Natural killer cell (primary cell): ENCODE results near the gene SRGAP3. TPM values are rescaled to one million over a fixed set of nuclear protein-coding genes. Genes with fewer than 3 reads are reported as not detected.

Experiments used
- ATAC-seq, 3 donors: fragments of 150-1000 bp in 2 of 3; fragments of 200-7000 bp in 1 of 3; cut with Tn5 transposase; 1 replicate in 1 of 3; 2 replicates in 2 of 3; pipeline ENCODE4 v1.10.0; 2021; ENCODE audit warnings: mild to moderate bottlenecking in 2 of 3, moderate library complexity in 2 of 3
- DNase-seq, 2 donors: peaks; one replicate each; pipeline versions ENCODE4 v3.0.0 to v3.0.0-alpha.2; 2013 to 2021; ENCODE audit warnings: mixed read lengths in 1 of 2
- H3K27ac ChIP-seq: one replicate; pipeline ENCODE4 v1.5.1; 2013; ENCODE audit warnings: mild to moderate bottlenecking, low read length
- H3K27me3 ChIP-seq: one replicate; pipeline ENCODE4 v1.6.1; 2013; ENCODE audit warnings: low read length; ENCODE audit not compliant: control insufficient read depth, insufficient read depth
- H3K36me3 ChIP-seq: one replicate; pipeline ENCODE4 v1.6.1; 2013; ENCODE audit warnings: low read length; ENCODE audit not compliant: control insufficient read depth, insufficient read depth
- H3K4me1 ChIP-seq: one replicate; pipeline ENCODE4 v1.6.1; 2013; ENCODE audit warnings: low read length; ENCODE audit not compliant: control insufficient read depth, insufficient read depth
- H3K4me3 ChIP-seq: one replicate; pipeline ENCODE4 v1.5.1; 2013; ENCODE audit warnings: low read length
- H3K9me3 ChIP-seq: one replicate; pipeline ENCODE4 v1.6.1; 2013; ENCODE audit warnings: low read length; ENCODE audit not compliant: control insufficient read depth, insufficient read depth
- H3K27ac Mint-ChIP-seq, 2 donors: one replicate each; pipeline ENCODE4 v1.8.0; 2022; ENCODE audit warnings: mild to moderate bottlenecking in 2 of 2, mixed read lengths in 2 of 2, moderate library complexity in 1 of 2
- H3K27me3 Mint-ChIP-seq, 2 donors: one replicate each; pipeline ENCODE4 v1.8.0; 2022; ENCODE audit warnings: low read depth in 2 of 2, mixed read lengths in 2 of 2
- H3K36me3 Mint-ChIP-seq: one replicate; pipeline ENCODE4 v1.8.0; 2022; ENCODE audit warnings: mixed read lengths
- H3K4me1 Mint-ChIP-seq, 2 donors: one replicate each; pipeline ENCODE4 v1.8.0; 2022; ENCODE audit warnings: mixed read lengths in 2 of 2
- H3K4me3 Mint-ChIP-seq: one replicate; pipeline ENCODE4 v1.8.0; 2022; ENCODE audit warnings: mild to moderate bottlenecking, moderate library complexity, mixed read lengths
- H3K9me3 Mint-ChIP-seq, 2 donors: one replicate each; pipeline ENCODE4 v1.8.0; 2022; ENCODE audit warnings: mixed read lengths in 2 of 2
- WGBS: methylation state at CpG from one replicate; pipeline ENCODE4 v1.1.7; 2013; ENCODE audit warnings: missing lambda C conversion rate; ENCODE audit not compliant: insufficient coverage; 5-methylcytosine and 5-hydroxymethylcytosine counted together
- intact Hi-C: fragments of 100-400 bp; cut with micrococcal nuclease; formaldehyde crosslinking; loops from one replicate; pipeline ENCODE4 v1.14.2; 2022
- total RNA-seq, 4 donors: library from RNA; stranded (reverse); fragments of 120-200 nt in 1 of 4; gene quantifications; one replicate each; pipeline versions ENCODE4 v1.2.3 to v1.2.4, GENCODE V29; 2013 to 2022
- TF ChIP-seq, protein P1 (sequence below): fragments of 200-600 bp; IDR thresholded peaks from one replicate; pipeline ENCODE4 v1.8.0; 2022; ENCODE audit warnings: antibody characterized with exemption

SRGAP3 gene
- total RNA-seq, 3 donors from 2014 or later (not counting 1 experiment from before 2014, with no cell fraction given) = 2.5 to 14.9 (median 3.0) TPM

DNA sequence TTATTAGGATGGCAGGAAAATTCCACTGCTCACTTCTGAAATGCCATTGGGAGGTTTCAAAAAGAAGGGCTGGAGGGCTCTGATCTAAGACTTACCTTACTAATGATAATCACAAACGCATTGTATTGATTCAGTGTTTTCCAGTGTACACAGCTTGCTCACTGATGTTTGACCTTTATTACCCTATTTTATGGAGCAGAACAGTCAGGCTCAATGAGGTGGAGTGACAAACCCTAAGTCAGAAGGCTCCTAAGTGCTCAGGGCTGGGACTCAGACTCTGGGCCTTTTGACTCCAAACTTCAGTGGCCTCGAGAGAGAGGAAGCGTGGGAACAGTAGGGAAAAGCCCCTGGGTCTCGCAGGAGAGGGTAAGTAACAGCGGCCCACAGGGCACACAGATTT lies 265.9 kb downstream of the SRGAP3 start:
- H3K9me3 Mint-ChIP-seq = peaks cover 2% of the 10 kb centered on the region in 2 donors
- H3K27ac Mint-ChIP-seq = no peak overlapping the region
- TF ChIP-seq, protein P1, sequence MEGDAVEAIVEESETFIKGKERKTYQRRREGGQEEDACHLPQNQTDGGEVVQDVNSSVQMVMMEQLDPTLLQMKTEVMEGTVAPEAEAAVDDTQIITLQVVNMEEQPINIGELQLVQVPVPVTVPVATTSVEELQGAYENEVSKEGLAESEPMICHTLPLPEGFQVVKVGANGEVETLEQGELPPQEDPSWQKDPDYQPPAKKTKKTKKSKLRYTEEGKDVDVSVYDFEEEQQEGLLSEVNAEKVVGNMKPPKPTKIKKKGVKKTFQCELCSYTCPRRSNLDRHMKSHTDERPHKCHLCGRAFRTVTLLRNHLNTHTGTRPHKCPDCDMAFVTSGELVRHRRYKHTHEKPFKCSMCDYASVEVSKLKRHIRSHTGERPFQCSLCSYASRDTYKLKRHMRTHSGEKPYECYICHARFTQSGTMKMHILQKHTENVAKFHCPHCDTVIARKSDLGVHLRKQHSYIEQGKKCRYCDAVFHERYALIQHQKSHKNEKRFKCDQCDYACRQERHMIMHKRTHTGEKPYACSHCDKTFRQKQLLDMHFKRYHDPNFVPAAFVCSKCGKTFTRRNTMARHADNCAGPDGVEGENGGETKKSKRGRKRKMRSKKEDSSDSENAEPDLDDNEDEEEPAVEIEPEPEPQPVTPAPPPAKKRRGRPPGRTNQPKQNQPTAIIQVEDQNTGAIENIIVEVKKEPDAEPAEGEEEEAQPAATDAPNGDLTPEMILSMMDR = no peak
- DNase-seq (no peak), ATAC-seq (no peak)
- H3K36me3 Mint-ChIP-seq = no peaks in the 10 kb centered on the region
- Histone ChIP-seq H3K27me3 (no peaks in the 10 kb centered on the region), H3K36me3 (no peaks in the 10 kb centered on the region), H3K4me1 (peaks cover 5% of the 10 kb centered on the region), H3K9me3 (no peaks in the 10 kb centered on the region), H3K4me3 (no peak overlapping the region), H3K27ac (no peak overlapping the region)
- peaks cover 14 to 19% of the 10 kb centered on the region in 2 donors for H3K27me3 Mint-ChIP-seq
- H3K4me1 Mint-ChIP-seq = no peaks in the 10 kb centered on the region
- WGBS = 91% methylated on average over 5 of the region's 5 CpGs
- intact Hi-C loops = no loop called here
- no peak overlapping the region for H3K4me3 Mint-ChIP-seq

DNA sequence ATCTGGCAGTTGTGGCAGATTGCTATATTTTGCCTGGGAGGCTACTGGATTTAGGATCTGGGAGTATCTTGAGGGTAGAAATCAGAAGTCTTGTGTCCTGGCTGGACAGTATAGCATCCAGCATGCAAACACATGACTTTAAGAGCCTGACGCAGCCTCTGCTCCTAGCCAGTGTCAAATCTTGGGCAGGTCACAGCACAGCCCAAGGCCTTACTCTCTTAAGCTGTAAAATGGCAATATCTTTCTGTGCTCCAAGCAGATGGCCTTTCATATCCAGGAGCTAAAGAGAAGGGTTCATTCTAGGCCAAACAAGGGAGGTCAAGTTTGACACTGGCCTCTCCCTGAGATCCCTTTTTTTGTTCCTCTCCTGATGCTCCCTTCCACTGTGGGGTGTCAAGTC lies 266.4 kb downstream of the SRGAP3 start:
- 90% methylated on average over 1 of the region's 1 CpG for WGBS
- H3K27me3 Mint-ChIP-seq = peaks cover 14 to 19% of the 10 kb centered on the region in 2 donors
- no peaks in the 10 kb centered on the region for H3K9me3 ChIP-seq
- no peaks in the 10 kb centered on the region for H3K36me3 ChIP-seq
- TF ChIP-seq, protein P1 = no peak
- H3K4me3 ChIP-seq = no peak overlapping the region
- peaks cover 5% of the 10 kb centered on the region for H3K4me1 ChIP-seq
- no peak for ATAC-seq
- H3K9me3 Mint-ChIP-seq = peaks cover 2% of the 10 kb centered on the region in 2 donors
- DNase-seq = no peak
- H3K27ac Mint-ChIP-seq = no peak overlapping the region
- no peaks in the 10 kb centered on the region for H3K27me3 ChIP-seq
- H3K36me3 Mint-ChIP-seq = no peaks in the 10 kb centered on the region
- no peak overlapping the region for H3K4me3 Mint-ChIP-seq
- H3K4me1 Mint-ChIP-seq = no peaks in the 10 kb centered on the region
- intact Hi-C loops = no loop called here
- no peak overlapping the region for H3K27ac ChIP-seq

GRCh38 chr3:8982509-8982908 lies 266.9 kb downstream of the SRGAP3 start:
- Histone ChIP-seq H3K4me3 (no peak overlapping the region), H3K4me1 (peaks cover under 1% of the 10 kb centered on the region), H3K9me3 (no peaks in the 10 kb centered on the region), H3K27ac (no peak overlapping the region), H3K36me3 (no peaks in the 10 kb centered on the region), H3K27me3 (no peaks in the 10 kb centered on the region)
- Mint-ChIP-seq H3K9me3 (peaks cover 2% of the 10 kb centered on the region in 2 donors), H3K36me3 (no peaks in the 10 kb centered on the region), H3K4me1 (no peaks in the 10 kb centered on the region), H3K27ac (no peak overlapping the region), H3K4me3 (no peak overlapping the region), H3K27me3 (peaks cover 14 to 19% of the 10 kb centered on the region in 2 donors)
- 25% methylated on average over 5 of the region's 5 CpGs for WGBS
- no peak for DNase-seq
- no peak for ATAC-seq
- TF ChIP-seq, protein P1 = no peak
- intact Hi-C loops = no loop called here

- intact Hi-C loops = no loop called here
- Histone ChIP-seq H3K9me3 (no peaks in the 10 kb centered on the region), H3K4me3 (no peak overlapping the region), H3K27me3 (no peaks in the 10 kb centered on the region), H3K4me1 (no peaks in the 10 kb centered on the region), H3K36me3 (no peaks in the 10 kb centered on the region), H3K27ac (no peak overlapping the region)
- Mint-ChIP-seq H3K4me1 (no peaks in the 10 kb centered on the region), H3K27me3 (peaks cover 14 to 19% of the 10 kb centered on the region in 2 donors), H3K36me3 (no peaks in the 10 kb centered on the region), H3K9me3 (peaks cover 2% of the 10 kb centered on the region in 2 donors), H3K27ac (no peak overlapping the region), H3K4me3 (no peak overlapping the region)
- DNase-seq (no peak), ATAC-seq (no peak)
- WGBS = 85% methylated on average over 9 of the region's 9 CpGs
- TF ChIP-seq, protein P1 = no peak
Observed at GRCh38 chr3:8981700-8982099, 267.7 kb downstream of the SRGAP3 start.
